ENCODE measurements around the gene SPATS2L.

The SPATS2L gene

DNA sequence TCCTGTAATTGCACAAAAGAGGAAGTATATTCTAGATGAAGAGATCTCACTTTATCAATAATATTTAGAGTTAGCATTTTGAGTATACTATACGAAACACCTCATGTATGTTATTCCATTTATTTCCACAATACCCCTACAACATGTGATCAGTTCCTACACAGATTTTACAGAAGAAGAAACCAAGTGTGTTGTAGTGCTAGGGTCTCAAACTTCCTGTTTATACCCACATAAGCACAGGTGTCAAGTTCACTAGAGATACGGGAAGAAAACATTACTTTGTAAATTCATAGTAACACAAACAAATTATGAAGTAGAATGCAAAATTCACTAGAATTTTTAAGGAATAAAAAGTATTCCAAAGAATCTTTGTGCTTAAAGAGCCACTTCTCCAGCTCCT is 157.0 kb downstream of the SPATS2L start:
- TF ChIP-seq, protein P1, sequence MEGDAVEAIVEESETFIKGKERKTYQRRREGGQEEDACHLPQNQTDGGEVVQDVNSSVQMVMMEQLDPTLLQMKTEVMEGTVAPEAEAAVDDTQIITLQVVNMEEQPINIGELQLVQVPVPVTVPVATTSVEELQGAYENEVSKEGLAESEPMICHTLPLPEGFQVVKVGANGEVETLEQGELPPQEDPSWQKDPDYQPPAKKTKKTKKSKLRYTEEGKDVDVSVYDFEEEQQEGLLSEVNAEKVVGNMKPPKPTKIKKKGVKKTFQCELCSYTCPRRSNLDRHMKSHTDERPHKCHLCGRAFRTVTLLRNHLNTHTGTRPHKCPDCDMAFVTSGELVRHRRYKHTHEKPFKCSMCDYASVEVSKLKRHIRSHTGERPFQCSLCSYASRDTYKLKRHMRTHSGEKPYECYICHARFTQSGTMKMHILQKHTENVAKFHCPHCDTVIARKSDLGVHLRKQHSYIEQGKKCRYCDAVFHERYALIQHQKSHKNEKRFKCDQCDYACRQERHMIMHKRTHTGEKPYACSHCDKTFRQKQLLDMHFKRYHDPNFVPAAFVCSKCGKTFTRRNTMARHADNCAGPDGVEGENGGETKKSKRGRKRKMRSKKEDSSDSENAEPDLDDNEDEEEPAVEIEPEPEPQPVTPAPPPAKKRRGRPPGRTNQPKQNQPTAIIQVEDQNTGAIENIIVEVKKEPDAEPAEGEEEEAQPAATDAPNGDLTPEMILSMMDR (IDR thresholded peaks at IDR 0.05; ENCODE audit: control insufficient read depth, insufficient read depth, low read depth, low read length, missing control alignments) = no peak
- no peak overlapping the region for H3K4me3 ChIP-seq (ENCODE audit: control insufficient read depth, low read depth, low read length)
- DNase-seq (ENCODE audit: low read depth) = no peak

GRCh38 chr2:200466425-200467418 is 160.2 kb downstream of the SPATS2L start:
- DNase-seq (ENCODE audit: low read depth) = peak; percentile 27
- H3K4me3 ChIP-seq (ENCODE audit: control insufficient read depth, low read depth, low read length) = no peak overlapping the region
- TF ChIP-seq, protein P1 (IDR thresholded peaks at IDR 0.05; ENCODE audit: control insufficient read depth, insufficient read depth, low read depth, low read length, missing control alignments) = no peak

DNA sequence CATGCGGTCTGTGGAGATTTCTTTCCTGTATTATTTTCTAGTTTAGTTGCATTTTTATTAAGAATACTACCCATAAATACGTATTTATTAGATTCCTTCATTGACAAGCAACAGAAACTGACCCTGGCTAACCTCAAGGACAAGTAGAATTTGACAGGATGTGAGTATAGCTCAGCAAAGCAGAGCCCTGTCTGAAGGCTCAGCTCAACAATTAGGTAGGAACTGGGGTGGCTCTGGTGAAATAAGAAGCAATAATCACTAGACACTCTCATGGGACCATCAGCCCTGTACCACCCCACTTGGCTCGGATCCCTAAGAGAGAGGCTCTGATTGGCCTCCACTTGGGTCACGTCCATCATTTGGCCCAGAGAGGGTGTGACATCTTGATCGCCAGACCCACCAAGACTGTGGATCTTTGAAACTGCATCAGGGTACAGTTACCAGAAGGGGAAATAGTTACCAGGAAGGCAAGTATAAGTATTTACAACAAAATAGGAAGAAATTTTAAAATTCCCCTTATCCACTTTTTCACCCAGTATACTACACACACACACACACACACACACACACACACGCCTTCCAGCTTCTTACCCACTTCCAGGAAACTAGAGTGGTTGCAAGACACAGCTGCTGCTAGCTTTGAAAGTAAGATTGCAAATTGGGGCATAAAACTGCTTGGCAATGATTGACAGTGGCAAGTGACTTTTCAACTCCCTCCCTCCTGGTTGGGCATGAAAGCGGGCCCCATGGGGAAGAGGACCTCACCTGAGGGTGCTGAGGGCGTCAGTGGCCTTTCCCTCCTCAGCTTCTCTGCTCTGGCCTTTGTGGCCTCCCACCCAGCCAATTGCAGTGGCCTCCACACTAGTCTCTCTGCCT is 161.6 kb downstream of the SPATS2L start:
- H3K4me3 ChIP-seq (ENCODE audit: control insufficient read depth, low read depth, low read length) = no peak overlapping the region
- TF ChIP-seq, protein P1 (IDR thresholded peaks at IDR 0.05; ENCODE audit: control insufficient read depth, insufficient read depth, low read depth, low read length, missing control alignments) = no peak
- no peak for DNase-seq (ENCODE audit: low read depth)

DNA sequence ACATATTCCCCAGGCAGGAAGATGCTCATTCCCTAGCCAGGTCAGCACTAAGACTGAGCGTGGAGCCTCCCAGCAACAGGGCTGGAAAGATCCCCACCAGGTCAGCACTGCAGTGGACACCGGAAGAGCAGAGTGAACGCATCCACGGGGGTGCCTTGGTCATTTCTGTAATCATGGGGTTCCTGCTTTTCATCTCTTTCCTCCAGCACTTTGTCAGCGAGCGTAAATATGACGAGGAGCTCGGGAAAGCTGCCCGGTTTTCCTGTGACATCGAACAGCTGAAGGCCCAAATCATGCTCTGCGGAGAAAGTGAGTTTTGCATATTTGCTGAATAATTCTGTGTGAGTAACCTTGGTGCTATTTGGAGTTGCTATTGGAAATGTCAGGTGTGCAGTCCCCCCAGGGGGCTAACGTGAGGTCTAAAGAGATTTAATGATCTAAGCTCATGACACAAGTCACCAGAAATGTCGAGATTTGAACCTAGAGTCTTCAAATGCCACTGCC is 163.3 kb downstream of the SPATS2L start:
- no peak for DNase-seq (ENCODE audit: low read depth)
- TF ChIP-seq, protein P1 (IDR thresholded peaks at IDR 0.05; ENCODE audit: control insufficient read depth, insufficient read depth, low read depth, low read length, missing control alignments) = no peak

GRCh38 chr2:200470230-200470629 is 163.7 kb downstream of the SPATS2L start:
- H3K4me3 ChIP-seq (ENCODE audit: control insufficient read depth, low read depth, low read length) = no peak overlapping the region
- TF ChIP-seq, protein P1 (IDR thresholded peaks at IDR 0.05; ENCODE audit: control insufficient read depth, insufficient read depth, low read depth, low read length, missing control alignments) = no peak
- DNase-seq (ENCODE audit: low read depth) = no peak

More for the DNA sequence above, 163.3 kb downstream of the SPATS2L start:
- H3K4me3 ChIP-seq (ENCODE audit: control insufficient read depth, low read depth, low read length) = no peak overlapping the region

GRCh38 chr2:200471324-200471848 is 164.9 kb downstream of the SPATS2L start:
- TF ChIP-seq, protein P1 (IDR thresholded peaks at IDR 0.05; ENCODE audit: control insufficient read depth, insufficient read depth, low read depth, low read length, missing control alignments) = peak; percentile 55
- DNase-seq (ENCODE audit: low read depth) = no peak
- no peak overlapping the region for H3K4me3 ChIP-seq (ENCODE audit: control insufficient read depth, low read depth, low read length)
